ENCODE data around the gene AFP. TPM values are rescaled to one million over a fixed set of nuclear protein-coding genes. Genes with fewer than 3 reads are reported as not detected.

AFP gene
- total and polyA plus RNA-seq, 2 of the 13 experiments (the other 11 are each of a cell fraction or from before 2014, with no cell fraction given): 9,434 to 13,105 TPM

DNA sequence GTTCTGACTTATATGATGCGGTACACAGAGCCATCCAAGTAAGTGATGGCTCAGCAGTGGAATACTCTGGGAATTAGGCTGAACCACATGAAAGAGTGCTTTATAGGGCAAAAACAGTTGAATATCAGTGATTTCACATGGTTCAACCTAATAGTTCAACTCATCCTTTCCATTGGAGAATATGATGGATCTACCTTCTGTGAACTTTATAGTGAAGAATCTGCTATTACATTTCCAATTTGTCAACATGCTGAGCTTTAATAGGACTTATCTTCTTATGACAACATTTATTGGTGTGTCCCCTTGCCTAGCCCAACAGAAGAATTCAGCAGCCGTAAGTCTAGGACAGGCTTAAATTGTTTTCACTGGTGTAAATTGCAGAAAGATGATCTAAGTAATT, 15.4 kb upstream of the AFP start:
- no peak for ATAC-seq
- BruUV-seq (replicated peaks): no TSS peak
- H3K4me1 ChIP-seq (ENCODE audit: insufficient read depth, low read length): peaks cover 22% of the 10 kb centered on the region
- intact Hi-C loops (cut with micrococcal nuclease; ENCODE audit: unreplicated experiment) (no loop called here), in situ Hi-C loops (cut with HindIII; ENCODE audit: extremely low pct_ligation_motif_present, low pct_unique_long_range_greater_than_20kb) (no loop called here)
- no peak overlapping the region for H3K9ac ChIP-seq (ENCODE audit: insufficient read depth, low read depth, low read length)
- H3K9me3 ChIP-seq (ENCODE audit: low read length): no peaks in the 10 kb centered on the region
- peaks cover 3% of the 10 kb centered on the region for H4K20me1 ChIP-seq (ENCODE audit: insufficient read depth, low read length)
- 91% methylated on average over 2 of the region's 2 CpGs for WGBS (ENCODE audit: low lambda C conversion rate)
- no peak for DNase-seq (ENCODE audit: low spot score)
- peaks cover 10% of the 10 kb centered on the region for H3K79me2 ChIP-seq (ENCODE audit: insufficient read depth, low read length)
- H3K4me3 ChIP-seq (replicated peaks in 1 of 3; ENCODE audit: insufficient read depth in 1 of 3, low read depth in 2 of 3, low read length in 3 of 3): no peak overlapping the region
- ChIA-PET POLR2A (interaction anchor here (1.0 to 7.8 kb wide), 3 partner anchors 11 to 79 kb away, joined by 3 to 85 read pairs (median 7); partner anchors contain the start of gene ALB), CTCF (ENCODE audit: low intra/inter-chr PET ratio, low total read pairs) (no interaction called here)
- no peak overlapping the region for H3K4me2 ChIP-seq (ENCODE audit: low read depth, low read length)
- no peaks in the 10 kb centered on the region for H3K27me3 ChIP-seq (ENCODE audit: control insufficient read depth in 1 of 2, insufficient read depth in 2 of 2, low read length in 2 of 2)
- H3K27ac ChIP-seq (ENCODE audit: extremely low read length, insufficient read depth, low read length): no peak overlapping the region
- H2AFZ ChIP-seq (ENCODE audit: low read length): no peak overlapping the region
- H3K36me3 ChIP-seq (replicated peaks in 1 of 2; ENCODE audit: control insufficient read depth in 1 of 2, insufficient read depth in 2 of 2, low read length in 2 of 2): peaks cover 7 to 31% of the 10 kb centered on the region in 2 experiments; a peak in 4 of 5 replicates
- no peak for FAIRE-seq
- 0 out of 2 replicates have a peak, but pooled peaks have one; percentile 59 for TF ChIP-seq MLLT10 (CRISPR knock-in tag; IDR thresholded peaks at IDR 0.05)
- TF ChIP-seq, protein P1, sequence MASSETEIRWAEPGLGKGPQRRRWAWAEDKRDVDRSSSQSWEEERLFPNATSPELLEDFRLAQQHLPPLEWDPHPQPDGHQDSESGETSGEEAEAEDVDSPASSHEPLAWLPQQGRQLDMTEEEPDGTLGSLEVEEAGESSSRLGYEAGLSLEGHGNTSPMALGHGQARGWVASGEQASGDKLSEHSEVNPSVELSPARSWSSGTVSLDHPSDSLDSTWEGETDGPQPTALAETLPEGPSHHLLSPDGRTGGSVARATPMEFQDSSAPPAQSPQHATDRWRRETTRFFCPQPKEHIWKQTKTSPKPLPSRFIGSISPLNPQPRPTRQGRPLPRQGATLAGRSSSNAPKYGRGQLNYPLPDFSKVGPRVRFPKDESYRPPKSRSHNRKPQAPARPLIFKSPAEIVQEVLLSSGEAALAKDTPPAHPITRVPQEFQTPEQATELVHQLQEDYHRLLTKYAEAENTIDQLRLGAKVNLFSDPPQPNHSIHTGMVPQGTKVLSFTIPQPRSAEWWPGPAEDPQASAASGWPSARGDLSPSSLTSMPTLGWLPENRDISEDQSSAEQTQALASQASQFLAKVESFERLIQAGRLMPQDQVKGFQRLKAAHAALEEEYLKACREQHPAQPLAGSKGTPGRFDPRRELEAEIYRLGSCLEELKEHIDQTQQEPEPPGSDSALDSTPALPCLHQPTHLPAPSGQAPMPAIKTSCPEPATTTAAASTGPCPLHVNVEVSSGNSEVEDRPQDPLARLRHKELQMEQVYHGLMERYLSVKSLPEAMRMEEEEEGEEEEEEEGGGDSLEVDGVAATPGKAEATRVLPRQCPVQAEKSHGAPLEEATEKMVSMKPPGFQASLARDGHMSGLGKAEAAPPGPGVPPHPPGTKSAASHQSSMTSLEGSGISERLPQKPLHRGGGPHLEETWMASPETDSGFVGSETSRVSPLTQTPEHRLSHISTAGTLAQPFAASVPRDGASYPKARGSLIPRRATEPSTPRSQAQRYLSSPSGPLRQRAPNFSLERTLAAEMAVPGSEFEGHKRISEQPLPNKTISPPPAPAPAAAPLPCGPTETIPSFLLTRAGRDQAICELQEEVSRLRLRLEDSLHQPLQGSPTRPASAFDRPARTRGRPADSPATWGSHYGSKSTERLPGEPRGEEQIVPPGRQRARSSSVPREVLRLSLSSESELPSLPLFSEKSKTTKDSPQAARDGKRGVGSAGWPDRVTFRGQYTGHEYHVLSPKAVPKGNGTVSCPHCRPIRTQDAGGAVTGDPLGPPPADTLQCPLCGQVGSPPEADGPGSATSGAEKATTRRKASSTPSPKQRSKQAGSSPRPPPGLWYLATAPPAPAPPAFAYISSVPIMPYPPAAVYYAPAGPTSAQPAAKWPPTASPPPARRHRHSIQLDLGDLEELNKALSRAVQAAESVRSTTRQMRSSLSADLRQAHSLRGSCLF (CRISPR knock-in tag; IDR thresholded peaks at IDR 0.05; ENCODE audit: borderline replicate concordance): peak; percentile 68; the same call in 1 of the 2 replicates
- peak; percentile 78 for TF ChIP-seq POLR2AphosphoS5 (IDR thresholded peaks at IDR 0.05; ENCODE audit: low read depth, low read length)
- TF ChIP-seq, protein P2, sequence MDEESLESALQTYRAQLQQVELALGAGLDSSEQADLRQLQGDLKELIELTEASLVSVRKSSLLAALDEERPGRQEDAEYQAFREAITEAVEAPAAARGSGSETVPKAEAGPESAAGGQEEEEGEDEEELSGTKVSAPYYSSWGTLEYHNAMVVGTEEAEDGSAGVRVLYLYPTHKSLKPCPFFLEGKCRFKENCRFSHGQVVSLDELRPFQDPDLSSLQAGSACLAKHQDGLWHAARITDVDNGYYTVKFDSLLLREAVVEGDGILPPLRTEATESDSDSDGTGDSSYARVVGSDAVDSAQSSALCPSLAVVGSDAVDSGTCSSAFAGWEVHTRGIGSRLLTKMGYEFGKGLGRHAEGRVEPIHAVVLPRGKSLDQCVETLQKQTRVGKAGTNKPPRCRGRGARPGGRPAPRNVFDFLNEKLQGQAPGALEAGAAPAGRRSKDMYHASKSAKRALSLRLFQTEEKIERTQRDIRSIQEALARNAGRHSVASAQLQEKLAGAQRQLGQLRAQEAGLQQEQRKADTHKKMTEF (CRISPR knock-in tag; IDR thresholded peaks at IDR 0.05): no peak
- TF ChIP-seq MED1 (CRISPR knock-in tag; IDR thresholded peaks at IDR 0.05): peak; percentile 32; the same call in 1 of the 2 replicates
- no peak for TF ChIP-seq NPAS2 (CRISPR knock-in tag; IDR thresholded peaks at IDR 0.05; ENCODE audit: borderline replicate concordance)
- peak; percentile 91 for TF ChIP-seq MBD4 (IDR thresholded peaks at IDR 0.05; ENCODE audit: borderline replicate concordance, low read length)
- TF ChIP-seq ZNF772 (CRISPR knock-in tag; IDR thresholded peaks at IDR 0.05): no peak
- TF ChIP-seq, protein P3, sequence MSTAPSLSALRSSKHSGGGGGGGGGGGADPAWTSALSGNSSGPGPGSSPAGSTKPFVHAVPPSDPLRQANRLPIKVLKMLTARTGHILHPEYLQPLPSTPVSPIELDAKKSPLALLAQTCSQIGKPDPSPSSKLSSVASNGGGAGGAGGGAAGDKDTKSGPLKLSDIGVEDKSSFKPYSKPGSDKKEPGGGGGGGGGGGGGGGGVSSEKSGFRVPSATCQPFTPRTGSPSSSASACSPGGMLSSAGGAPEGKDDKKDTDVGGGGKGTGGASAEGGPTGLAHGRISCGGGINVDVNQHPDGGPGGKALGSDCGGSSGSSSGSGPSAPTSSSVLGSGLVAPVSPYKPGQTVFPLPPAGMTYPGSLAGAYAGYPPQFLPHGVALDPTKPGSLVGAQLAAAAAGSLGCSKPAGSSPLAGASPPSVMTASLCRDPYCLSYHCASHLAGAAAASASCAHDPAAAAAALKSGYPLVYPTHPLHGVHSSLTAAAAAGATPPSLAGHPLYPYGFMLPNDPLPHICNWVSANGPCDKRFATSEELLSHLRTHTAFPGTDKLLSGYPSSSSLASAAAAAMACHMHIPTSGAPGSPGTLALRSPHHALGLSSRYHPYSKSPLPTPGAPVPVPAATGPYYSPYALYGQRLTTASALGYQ (CRISPR knock-in tag; IDR thresholded peaks at IDR 0.05): peak; percentile 12; the same call in 1 of the 2 replicates
- peak; percentile 97 for TF ChIP-seq RBM22 (optimal IDR thresholded peaks at IDR 0.05; ENCODE audit: low read length)
- 0 out of 2 replicates have a peak, but pooled peaks have one; percentile 66 for TF ChIP-seq ZNF878 (CRISPR knock-in tag; IDR thresholded peaks at IDR 0.05)
- 0 out of 2 replicates have a peak, but pooled peaks have one; percentile 4 for TF ChIP-seq SOX5 (CRISPR knock-in tag; IDR thresholded peaks at IDR 0.05; ENCODE audit: borderline replicate concordance)
- no peak for TF ChIP-seq ARNTL (CRISPR knock-in tag; IDR thresholded peaks at IDR 0.05)
- no peak for TF ChIP-seq ZNF24 (IDR thresholded peaks at IDR 0.05)
- TF ChIP-seq TARDBP (CRISPR knock-in tag; IDR thresholded peaks at IDR 0.05): peak; percentile 61
- TF ChIP-seq, protein P4, sequence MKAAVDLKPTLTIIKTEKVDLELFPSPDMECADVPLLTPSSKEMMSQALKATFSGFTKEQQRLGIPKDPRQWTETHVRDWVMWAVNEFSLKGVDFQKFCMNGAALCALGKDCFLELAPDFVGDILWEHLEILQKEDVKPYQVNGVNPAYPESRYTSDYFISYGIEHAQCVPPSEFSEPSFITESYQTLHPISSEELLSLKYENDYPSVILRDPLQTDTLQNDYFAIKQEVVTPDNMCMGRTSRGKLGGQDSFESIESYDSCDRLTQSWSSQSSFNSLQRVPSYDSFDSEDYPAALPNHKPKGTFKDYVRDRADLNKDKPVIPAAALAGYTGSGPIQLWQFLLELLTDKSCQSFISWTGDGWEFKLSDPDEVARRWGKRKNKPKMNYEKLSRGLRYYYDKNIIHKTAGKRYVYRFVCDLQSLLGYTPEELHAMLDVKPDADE (CRISPR knock-in tag; IDR thresholded peaks at IDR 0.05): 0 out of 2 replicates have a peak, but pooled peaks have one; percentile 22
